ENCODE data around the gene KIAA0513.
"Not testable (repeated sequence)": the region's sequence is repeated elsewhere in the genome, so short reads cannot be mapped to it uniquely, and the experiment has no call there.

Gene KIAA0513

DNA sequence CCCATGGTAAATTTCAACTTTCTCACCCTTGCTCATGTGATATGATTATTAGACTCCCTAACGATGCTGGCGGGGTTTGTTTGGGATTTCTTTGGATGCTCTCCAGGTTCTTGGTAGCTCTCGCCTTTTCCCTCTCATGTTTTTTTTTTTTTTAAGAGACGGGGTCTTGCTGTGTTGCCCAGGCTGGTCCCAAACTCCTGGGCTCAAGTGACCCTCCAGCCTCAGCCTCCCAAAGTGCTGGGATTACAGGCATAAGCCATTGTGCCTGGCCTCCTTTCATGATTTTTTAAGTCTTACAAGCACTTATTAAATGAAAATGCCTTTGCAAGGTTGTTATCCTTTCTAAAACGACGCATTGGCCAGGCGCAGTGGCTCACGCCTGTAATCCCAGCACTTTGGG lies 24.1 kb downstream of the KIAA0513 start:
- DNase-seq: no peak

DNA sequence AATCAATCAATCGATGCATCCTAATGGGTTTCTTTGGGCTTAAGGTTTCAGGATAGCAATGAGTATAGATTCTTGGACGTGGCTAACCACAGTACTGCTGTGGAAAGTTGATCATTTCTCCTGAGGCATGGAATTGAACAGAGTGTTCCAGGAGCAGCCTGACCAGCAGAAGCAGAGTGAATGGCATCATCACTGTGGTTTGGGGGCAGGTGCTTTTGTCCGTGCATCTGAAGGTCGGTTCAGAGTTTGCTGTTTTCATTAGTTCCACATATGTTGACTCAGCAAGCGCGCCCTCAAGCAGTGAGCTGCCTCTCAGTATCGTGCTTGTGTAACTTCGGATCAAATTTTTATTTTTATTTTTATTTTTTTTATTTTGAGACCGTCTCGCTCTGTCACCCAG lies 24.9 kb downstream of the KIAA0513 start:
- DNase-seq: no peak

DNA sequence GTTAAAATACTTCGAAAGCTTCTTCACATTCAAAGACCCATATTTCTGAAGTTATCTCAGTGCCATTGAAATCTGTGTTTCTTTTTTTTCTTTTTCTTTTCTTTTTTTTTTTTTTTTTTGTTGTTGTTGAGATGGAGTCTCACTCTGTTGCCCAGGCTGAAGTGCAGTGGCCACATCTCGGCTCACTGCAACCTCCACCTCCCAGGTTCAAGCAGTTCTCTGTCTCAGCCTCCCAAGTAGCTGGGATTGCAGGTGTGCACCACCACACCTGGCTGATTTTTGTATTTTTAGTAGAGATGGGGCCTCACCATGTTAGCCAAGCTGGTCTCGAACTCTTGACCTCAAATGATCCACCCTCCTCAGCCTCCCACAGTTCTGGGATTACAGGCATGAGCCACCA lies 26.7 kb downstream of the KIAA0513 start:
- DNase-seq: not testable (repeated sequence)

DNA sequence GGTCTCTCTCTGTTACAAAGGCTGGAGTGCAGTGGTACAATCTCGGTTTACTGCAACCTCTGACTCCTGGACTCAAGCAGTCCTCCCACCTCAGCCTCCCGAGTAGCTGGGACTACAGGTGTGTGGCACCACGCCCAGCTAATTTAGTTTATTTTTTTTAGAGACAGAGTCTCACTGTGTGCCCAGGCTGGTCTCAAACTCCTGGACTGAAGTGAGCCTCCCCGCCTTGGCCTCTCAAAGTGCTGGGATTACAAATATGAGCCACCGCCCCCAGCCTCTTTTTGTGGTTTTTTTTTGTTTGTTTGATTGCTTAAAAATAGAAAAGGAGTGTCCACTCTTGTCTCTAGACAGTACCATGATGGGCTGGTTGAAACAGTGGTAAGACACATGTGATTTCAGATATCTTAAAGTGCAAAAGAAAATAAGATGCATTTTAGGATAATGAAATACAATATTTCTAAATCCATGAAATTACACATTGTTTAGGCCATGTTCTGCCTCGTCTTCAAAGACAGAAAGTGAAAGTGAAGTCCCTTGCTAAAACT lies 27.4 kb downstream of the KIAA0513 start:
- DNase-seq: no peak

DNA sequence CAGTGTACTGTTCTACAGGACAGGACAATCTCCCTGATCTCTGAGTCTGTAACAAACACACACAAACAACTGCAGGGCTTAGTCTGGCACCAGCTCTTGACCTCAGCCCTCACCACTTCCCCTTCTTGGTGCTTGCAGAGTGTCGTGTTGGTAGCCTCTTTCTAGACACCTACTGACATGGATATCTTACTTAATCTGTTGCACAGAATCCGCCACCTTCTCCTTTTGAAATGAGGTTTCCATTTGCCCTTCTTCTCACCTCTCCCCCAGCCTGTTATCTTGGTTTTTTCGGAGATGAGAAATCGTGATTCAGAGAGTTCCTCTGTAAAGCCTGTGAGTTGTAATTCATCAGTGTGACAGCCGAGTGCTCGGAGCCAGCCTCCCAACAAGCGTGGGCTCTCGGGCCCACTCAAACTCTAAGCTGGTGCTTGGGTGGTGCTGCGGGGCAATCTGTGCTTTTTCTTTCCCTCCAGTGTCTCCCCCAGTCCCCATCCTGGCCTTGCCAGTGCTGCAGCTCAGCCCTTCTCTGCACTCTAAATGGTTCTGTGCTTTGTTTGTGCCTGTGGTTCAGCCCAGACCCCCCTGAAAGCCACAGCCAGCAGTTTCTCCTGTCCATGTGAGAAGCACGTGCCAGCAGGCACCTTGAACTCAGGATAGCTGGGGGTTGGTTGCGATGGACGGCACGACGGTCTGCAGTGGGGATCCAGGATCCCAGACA lies 28.1 kb downstream of the KIAA0513 start:
- DNase-seq: peak; percentile 58 to 73

DNA sequence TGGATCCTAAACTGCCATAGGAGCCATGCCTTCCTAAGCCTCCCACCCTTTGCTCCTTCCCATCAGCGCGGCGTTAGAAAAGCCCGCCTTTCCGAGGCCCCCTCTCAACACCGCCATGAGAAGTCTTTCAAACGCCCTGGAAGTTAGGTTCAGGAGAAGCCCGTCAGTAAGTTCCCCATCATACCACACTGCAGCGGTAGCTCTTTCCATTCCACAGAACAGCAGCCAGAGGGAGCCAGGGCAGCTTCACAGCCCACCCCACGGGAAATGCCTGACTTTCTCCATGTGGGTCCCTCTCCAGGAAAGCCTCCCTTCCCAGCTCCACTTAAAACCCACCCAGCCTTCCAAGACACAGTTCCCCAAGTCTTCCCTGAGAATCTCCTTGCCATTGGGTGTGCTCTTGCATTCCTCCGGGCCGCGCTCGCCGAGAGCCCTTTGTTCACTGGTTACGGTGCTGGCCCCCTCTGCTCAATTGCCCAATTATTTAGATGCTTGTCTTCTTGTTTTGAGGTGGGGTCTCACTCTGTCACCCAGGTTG lies 28.7 kb downstream of the KIAA0513 start:
- peak in 1 of 2 experiments; percentile 16 for DNase-seq

DNA sequence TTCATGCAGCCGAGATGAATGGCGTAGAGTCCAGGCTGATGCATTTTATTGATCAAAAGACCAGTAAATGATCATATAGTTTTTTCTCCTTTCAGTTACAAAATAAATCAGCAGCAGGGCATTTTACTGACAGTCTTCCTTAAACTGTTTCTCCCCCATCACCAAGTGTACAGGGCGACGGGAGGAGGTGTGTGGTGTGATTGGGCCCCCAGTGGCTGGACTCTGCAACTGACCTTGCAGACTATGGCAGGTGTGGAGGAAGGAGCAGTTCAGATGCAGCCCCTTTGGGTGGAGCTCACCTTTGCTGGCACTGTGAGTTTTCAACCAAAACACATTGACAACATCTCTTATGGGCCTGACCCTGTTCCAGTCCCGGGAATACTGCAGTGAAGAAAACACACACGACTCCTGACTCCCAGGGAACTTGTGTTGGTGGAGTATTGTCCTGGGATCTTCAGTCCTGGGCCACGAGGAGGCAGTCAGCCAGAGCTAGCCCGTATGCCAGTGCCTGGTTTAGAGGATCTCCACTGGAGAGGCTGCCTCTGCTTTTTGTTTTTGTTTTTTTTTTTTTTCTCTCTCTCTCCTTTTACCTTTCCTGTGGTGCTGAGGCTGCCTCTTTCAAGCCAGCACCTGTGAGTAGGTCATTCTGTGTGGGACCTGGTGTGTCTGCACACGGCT lies 29.8 kb downstream of the KIAA0513 start:
- DNase-seq: no peak

DNA sequence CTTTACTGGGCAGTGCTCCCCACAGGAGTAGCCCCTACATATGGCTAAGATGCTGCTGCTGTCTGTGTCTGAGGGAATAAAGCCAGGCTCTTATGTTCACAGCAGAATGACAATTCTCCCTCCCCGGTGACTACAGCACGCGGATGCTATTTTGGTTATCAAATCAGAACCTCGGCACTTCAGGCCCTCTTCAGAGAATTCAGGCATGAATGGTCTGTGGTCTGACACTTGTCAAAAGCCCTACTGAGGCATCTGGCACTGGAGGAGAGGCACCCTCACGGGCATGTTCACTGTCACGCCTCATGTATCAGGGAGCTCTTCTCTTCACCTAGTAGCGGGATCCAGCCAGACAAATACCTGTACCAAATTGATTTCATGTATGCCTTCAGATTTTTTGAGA lies 30.4 kb downstream of the KIAA0513 start:
- no peak for DNase-seq

DNA sequence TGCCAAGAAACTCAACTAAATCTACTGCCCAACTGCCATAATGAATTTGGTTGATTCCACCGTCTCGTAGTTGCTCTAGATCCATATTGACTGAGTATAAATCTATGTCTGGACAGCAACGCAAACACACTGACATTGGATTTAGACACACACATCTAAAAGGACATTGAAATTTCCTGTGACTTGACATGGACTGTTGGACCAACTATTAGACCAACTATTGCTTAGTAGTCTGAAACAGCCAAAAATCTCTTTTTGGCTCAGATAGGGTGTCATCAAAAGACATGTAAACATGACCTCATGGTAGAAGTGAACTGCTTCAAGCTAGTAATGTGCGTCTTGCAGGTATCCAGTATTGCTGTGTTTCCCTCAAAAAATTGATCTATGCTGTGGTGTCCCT lies 31.3 kb downstream of the KIAA0513 start:
- no peak for DNase-seq

DNA sequence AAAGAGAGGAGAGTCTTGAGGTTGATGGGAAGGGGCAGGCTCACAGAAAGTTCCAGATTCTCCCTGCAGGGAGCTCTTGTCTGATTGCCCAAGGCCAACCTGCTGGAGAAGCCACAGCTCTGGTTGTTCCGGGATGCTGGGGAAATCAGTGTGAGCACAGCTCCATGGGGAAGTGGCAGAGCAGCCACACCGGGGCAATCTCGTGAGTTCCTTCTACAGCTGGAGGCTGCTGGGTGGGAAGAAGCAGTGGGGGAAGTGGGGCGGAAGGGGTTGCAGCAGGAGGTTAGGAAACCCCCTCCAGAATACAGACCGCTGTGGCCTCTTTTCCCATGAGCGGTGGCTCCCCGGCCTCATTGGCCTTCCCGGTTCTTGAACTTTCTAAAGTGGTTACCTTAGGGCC lies 34.0 kb downstream of the KIAA0513 start:
- DNase-seq: no peak

DNA sequence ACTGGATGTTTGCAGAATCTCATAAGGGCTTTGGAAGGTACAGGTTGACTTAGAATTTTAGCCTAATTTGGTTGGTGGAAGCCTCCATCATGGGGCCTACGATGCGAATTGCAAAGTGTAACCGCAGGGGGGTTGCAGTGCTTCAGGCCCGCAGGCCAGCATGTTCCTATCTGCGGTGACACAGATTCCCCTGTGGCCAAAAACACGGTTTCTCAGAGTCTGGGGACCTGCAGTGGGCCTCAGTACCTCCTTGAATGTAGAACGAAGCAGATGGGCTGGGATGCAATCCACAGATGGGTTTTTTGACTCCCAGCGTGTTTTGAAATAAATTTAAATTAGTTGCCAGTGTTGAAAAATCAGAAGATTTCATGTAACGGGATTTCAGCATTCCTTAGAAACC lies 34.7 kb downstream of the KIAA0513 start:
- no peak for DNase-seq

DNA sequence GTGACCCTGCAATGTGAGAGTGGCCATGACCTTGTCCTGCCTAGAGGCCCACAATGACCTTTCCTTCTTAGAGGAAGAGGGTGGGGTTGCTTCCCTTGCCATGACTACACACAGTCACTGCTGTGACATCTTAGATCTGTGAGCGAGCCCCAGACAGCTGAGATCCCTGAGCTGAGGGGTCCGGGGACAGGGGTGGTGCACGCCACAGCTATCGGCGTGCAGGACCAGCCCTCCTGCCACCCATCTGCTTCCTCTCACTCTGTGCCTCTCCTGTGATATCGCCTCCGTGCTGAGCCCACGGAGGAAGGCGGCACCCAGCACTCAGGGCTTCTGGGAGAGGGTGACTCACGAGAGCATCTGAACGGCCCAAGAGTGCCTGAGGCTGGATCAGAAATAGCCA lies 35.2 kb downstream of the KIAA0513 start:
- DNase-seq: no peak

DNA sequence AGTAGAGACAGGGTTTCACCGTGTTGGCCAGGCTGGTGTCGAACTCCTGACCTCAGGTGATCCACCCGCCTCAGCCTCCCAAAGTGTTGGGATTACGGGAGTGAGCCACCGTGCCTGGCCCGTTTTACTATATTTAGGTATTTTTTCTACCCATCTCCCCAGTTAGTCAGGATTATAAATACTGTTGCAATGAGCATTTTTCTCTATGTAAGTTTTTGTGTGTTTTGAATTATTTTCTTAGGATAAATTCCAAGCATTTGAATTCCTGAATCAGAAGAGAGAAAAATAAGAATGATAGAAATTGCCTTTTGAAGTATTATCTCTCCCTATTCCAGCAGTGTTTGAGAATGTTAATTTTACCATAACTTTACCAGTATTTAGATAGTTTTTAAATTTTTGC lies 36.6 kb downstream of the KIAA0513 start:
- no peak for DNase-seq

DNA sequence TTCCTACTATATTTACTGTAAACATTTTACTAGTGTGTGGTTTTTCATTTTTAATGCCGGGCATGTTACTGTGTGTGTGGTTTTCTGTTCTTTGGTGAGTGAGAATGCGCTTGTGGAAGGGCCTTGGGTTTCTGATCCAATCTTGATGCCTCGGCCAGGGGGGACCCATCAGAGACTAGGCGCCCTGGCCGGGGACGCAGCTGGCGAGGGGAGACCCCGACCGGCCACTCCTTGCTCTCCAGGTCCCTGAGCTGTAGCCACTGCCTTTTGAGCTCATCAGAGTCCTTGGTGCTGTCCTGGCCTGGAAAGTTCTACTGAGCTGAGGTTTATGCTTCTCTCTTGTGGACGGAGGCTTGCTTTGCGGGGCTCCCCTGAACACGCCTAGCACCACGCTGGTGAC lies 37.5 kb downstream of the KIAA0513 start:
- DNase-seq: no peak

DNA sequence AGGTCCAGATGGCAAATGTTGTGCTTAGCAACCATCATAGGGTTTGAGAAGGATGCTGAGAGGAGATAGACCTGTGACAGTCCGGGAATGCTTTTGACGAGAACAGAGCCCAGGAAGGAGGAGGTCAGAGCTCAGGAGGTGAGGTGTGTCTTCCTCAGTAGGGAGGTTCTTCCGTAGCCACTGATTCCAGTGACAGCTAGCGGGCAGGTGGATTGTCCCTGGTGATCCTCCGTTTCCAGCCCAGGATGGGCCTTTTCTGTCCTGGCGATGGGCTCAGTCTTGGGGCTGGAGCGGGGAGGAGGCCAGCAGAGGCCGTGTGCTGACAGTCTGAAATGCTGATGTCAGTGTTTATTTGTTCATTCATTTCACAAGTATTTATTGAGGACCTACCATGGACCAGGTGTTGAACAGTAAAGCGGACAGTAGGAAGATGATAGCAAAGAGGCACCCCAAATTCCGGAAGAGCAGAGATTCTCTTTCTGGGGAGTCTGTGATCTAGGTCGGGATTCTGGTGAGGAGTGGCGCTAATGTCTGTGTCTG lies 38.8 kb downstream of the KIAA0513 start:
- no peak for DNase-seq

DNA sequence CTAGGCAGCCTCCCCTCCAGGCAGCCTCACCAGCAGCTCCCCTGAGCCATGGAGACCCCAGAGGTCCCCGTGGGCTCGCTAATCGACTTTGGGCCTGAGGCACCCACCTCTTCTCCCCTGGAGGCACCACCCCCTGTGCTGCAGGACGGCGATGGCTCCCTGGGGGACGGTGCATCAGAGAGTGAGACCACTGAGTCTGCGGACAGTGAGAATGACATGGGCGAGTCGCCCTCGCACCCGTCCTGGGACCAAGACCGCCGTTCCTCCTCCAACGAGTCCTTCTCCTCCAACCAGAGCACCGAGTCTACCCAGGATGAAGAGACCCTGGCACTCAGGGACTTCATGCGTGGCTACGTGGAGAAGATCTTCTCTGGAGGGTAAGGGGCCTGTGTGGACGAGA lies 39.4 kb downstream of the KIAA0513 start:
- no peak for DNase-seq

DNA sequence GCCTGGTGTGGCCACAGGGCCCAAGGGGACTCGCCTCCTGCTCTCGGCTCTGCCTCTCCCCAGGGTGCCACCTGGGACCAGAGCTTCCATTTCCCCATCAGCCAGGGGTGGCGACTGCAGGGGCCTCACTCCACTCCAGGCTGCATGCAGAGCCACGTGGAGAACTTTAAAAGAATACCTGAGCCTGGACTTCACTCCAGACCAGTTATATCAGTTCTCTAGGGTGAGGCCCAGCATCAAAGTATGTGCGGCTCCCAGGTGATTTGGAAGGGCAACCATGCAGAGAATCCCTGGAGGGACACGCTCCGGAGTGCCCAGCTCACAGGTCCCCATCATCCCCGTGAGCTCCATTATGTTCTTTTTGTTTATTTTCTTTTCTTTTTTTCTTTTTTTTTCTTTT lies 39.8 kb downstream of the KIAA0513 start:
- DNase-seq: no peak

DNA sequence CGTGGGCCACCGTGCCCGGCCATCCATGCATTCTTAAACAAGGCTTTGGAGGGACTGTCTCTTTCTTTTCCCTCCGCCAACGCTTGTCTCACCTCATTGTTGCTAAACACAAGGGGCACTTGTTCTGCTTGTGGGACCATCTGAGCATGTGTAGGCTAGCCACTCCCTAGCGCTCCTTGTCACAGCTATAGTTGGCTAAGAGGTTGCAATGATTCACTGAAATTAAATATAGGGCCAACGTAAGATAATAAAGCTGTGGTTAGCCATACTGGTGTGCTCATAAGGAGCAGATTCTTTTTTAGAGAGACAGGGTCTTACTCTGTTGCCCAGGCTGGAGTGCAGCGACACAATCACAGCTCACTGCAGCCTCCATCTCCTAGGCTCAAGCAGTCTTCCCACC lies 41.2 kb downstream of the KIAA0513 start:
- no peak for DNase-seq

DNA sequence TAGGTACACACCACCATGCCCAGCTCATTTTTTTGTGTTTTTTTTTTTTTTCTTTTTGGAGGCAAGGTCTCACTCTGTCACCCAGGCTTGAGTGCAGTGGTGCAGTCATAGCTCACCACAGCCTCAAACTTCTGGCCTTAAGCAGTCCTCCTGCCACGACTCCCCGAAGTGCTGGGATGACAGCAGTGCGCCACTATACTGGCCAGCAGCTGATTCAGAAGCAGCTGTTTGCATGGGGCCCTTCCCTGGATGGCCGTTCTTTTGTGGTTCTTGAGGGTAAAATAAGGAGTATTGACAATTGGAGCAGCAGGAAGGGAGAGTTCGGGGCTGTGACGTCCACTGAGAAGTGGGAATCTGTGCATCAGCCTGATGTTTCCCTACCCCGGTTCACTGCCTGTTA lies 41.6 kb downstream of the KIAA0513 start:
- no peak for DNase-seq

DNA sequence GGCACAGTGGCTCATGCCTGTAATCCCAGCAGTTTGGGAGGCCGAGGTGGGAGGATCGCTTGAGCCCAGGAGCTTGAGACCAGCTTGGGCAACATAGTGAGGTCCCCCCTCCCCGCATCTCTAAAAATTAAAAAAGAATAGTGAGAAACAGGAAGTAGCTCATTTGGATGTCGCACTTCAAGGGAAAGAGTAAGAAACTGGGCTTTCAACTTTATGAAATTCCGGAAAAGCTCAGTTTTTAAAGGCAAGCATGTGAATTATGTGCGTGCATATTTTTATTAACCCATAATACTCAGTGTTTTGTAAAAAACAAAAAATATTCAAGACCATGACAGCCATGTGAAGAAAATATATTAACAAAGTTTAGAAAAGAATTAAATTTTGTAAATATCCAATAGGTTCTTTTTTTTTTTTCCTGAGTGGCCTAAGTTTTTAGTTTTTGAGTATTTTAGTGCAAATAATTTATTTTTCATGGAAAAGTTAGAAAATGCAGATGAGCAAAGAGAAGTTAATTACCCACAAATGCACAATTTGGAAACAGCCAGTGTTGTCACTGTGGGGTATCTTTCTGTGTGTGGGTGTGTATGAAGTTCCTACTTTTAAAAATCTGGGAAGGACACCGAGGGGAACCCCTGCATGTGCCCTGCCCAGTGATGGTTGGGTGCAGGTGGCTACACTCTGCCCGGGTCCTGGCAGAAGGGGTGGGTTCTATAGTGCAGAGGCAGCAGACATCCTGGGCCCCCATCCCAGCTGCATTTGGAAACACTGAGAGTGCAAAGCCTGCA lies 44.7 kb downstream of the KIAA0513 start:
- DNase-seq: no peak

DNA sequence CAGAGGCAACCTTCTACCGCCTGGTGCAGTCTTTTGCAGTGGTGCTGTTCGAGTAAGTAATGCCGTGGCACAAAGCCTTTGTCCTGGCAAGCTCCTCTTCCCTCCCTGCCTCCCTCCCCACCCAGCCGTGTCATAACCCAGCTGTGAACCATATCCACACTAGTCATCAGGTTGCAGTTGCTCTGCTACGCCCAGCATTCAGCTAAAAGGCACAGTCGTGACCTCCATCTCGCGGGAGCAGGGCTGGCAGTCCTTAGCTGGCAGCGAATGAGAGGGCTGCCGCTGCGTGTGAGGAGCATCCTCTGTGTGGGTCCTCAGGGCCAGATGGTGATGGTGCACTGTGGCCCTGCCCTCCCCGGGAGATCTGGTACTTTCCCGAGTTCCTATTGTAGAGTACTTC lies 45.4 kb downstream of the KIAA0513 start:
- DNase-seq: no peak

DNA sequence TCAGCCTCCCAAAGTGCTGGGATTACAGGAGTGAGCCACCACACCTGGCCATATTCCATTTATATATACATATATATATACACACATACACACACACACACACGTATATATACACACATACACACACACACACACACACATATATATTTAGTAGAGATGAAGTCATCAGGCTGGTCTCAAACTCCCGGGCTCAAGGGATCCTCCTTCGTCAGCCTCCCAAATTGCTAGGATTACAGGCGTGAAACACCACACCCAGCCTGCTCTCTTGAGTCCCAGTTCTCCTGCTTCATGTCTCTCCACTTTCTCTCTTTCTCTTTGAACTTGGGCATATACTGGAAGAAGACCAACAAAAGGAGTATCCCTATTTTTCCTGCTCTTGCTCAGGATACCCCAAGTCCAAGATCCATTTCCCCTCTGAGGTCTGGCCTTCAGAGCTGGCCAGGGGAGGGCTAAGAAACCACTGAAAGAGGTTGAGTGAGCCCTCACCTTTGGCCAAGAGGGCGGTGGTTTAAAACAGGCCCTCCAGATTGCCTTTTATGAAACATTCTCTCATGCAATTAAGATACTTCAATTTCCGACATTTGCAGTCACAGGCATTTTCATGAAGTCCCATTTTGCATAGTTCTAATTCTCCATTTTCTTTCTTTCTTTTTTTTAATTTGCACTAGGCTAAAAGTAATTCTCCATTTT lies 46.8 kb downstream of the KIAA0513 start:
- DNase-seq: no peak

Measured in activated CD4-positive, alpha-beta T cell treated with anti-CD3 and anti-CD28 coated beads, Interleukin-2, amount 50 U/mL, for 48 hours (primary cell).